ENCODE measurements around the gene MDM2.
"Not testable (repeated sequence)": the region's sequence is repeated elsewhere in the genome, so short reads cannot be mapped to it uniquely, and the experiment has no call there.

The MDM2 gene

DNA sequence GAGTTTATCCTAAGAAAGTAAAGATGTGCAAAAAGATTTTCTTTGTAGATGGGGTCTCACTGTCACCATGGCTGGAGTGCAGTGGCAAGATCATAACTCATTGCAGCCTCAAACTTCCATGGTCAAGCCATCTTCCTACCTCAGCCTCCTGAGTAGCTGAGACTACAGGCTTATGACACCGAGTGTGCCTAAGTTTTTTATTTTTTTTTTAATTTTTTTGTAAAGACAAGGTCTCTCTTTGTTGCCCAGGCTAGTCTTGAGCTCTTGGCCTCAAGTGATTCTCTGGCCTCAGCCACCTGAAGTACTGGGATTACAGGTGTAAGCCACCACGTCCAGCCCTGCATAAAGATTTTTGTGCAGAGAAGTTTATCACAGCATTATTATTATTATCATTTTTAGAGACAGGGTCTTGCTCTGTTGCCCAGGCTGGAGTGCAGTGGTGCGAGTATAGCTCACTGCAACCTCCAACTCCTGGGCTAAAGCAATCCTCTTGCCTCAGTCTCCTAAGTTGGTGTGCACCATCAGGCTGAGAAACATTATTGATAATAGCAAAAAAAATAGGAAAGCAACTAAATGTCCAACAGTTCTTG is 19.3 kb upstream of the MDM2 start:
- DNase-seq = no peak

DNA sequence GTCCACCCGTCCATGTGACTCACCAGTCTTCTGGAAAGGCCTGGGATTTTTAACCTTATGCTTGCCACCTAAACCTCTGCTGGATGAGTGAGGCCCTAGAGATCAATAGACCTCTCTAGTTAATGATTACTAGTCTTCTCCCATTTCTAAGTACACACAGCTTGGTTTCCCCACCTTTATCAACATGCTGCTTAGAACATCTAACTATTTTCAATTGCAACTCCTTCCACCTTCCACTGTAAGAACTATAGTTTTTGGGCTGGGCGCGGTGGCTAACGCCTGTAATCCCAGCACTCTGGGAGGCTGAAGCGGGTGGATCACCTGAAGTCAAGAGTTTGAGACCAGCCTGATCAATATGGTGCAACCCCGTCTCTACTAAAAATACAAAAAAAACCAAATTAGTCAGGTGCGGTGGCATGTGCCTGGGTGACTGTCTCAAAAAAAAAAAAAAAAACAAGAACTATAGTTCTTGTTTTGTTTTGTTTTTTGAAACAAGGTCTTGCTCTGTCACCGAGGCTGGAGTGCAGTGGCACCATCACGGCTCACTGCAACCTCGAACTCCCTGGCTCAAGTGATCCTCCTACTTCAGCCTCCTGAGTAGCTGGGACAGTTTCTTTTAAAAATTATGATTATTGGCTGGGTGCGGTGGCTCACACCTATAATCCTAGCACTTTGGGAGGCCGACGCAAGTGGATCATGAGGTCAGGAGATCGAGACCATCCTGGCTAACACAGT is 18.7 kb upstream of the MDM2 start:
- no peak for DNase-seq

DNA sequence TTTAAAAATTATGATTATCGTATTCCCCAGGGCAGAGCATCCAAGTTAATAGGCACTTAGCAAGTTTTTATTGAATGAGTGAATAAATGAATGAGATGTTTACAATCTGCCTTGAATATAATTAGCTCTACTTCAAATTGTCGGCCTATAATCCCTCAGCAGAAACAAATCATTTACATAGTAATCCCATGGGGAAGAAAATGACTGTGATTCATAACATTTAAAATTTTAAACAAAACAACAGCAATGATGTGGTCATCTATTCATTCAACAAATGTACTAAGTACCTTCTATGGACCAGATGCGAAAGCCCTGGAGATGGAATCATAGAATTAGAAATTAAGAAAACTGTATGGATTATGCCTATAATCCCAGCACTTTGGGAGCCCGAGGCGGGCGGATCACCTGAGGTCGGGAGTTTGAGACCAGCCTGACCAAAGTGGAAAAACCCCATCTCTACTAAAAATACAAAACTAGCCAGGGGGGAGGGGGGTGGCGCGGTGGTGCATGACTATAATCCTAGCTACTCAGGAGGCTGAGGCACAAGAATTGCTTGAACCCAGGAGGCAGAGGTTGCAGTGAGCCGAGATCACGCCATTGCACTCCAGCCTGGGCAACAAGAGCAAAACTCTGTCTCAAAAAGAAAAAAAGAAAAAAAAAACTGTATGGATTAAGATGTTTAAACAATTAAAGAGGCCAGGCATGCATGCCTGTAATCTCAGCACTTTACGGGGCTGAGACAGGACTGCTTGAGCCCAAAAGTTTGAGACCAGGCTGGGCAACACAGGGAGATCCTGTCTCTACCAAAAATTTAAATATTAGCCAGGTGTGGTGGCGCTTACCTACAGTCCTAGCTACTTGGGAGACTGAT is 17.7 kb upstream of the MDM2 start:
- DNase-seq = no peak

DNA sequence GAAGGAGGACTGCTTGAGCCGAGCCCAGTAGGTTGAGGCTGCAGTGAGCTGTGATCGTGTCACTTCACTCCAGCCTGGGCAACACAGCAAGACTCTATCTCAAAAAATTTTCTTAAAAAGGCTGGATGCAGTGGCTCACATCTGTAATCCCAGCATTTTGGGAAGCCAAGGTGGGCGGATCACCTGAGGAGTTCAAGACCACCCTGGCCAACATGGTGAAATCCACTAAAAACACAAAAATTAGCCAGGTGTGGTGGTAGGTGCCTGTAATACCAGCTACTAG is 17.1 kb upstream of the MDM2 start:
- DNase-seq = no peak

DNA sequence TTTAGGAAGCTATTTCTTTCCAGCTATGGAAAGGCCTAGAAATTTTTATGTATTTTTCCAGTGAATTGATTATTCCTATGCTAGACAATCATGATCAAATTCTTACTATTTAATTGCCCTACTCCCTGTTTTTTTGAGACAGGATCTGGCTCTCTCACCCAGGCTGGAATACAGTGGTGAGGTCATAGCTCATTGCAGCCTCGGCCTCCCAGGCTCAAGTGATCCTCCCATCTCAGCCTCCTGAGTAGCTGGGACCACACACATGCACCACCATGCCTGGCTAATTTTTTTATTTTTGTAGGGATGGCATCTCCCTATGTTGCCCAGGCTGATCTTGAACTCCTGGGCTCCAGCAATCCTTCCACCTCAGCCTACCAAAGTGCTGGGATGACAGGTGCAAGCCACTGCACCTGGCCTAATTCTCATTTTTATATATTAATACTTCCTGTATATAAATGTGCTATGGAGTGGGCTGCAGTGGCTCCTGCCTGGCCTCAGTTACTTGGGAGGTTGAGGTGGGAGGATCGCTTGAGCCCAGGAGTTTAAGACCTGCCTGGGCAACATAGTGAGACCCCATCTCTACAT is 16.0 kb upstream of the MDM2 start:
- DNase-seq = no peak

DNA sequence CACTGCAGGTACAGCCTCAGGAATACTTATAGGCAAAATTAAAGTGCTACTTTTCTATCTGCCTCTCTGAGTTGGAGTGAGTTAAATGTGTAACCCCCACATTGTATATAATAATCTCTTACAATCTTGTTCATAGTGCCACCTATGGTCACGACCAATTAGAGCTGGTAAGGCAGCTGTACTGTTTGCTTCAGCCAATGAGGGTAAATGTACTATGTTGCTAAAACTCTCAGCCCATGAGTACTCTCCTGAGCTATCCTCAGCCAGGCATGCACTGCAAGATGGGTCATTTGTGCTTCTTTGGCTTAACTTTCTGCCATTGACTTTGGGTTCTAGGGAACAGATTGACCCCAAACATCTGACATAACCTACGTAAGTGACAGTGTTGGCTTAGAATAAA is 15.0 kb upstream of the MDM2 start:
- DNase-seq = no peak

DNA sequence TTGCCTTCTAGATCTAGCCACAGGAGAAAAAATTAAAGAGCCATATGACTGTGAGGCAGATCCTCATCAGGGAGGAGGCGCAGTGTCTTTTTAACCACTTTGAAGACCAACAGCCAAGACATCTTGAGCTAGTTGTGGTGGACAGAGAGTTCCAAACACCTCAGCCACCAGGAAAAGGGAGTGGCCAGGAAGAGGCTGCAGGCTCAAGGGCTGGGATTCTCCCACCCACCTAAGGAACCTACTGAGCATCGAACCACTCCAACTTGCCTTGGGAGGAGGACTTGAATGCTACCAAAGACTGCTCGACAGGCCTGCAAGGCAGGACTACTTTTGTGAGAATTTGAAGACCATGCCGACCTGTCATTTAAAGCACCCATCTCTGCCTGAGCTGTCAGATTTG is 14.5 kb upstream of the MDM2 start:
- no peak for DNase-seq

DNA sequence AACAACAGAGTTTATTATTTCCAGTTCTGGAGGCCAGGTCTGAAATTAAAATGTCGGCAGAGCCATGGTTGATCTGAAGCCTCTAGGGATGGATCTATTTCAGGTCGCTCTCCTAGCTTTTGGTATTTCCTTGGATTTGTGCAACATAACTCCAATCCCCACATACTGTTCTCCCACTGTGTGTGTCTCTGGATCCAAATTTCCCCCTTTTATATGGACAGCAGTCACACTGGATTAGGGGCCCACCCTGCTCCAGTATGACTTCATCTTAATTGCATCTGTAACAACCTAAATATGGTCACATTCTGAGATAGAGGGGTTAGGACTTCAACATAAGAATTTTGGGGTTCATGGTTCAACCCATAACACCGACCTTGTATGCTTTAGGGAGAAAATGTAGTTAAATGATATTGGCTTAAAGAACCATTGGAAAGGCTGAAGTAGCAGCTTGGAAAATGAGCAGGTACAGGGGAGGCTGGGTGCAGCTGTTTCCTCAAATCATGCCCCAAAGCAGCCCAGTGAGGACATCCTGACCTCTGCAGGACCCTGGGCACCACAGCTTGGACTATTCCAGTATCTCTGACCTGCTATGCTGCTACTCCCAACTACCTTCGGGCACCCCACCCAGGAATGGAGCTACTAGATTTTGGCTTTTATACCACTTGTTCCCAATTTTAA is 13.9 kb upstream of the MDM2 start:
- DNase-seq = no peak

DNA sequence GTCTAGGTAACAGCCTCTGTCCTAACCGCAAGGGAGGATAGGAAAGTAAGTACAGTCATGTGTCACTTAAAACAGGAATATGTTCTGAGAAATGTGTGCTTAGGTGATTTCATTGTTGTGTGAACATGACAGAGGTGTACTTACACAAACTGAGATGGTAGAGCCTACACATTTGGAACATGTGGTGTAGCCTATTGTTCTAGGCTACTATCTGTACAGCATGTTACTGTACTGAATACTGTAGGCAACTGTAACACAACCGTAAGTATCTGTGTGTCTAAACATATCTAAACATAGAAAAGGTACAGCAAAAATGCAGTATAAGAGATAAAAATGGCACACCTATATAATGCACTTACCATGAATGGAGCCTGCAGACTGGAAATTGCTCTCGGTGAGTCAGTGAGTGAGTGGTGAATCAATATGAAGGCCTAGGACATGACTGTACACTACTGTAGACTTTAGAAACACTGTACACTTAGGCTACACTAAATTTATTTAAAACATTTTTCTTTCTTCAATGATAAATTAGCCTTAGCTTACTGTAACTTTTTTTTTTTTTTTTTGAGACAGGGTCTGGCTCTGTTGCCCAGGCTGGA is 13.2 kb upstream of the MDM2 start:
- DNase-seq = no peak

DNA sequence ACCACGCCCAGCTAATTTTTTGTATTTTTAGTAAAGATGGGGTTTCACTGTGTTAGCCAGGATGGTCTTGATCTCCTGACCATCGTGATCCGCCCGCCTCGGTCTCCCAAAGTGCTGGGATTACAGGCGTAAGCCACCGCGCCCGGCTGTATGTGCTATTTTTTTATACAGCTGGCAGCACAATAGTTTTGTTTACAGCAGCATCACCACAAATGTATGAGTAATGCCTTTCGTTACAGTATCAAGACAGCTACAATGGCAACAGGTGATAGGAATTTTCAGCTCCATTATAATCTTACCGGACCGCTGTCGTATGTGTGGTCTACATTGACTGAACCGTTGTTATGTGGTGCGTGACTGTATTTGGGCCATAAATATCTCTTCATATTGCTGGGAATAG is 11.6 kb upstream of the MDM2 start:
- DNase-seq = no peak

DNA sequence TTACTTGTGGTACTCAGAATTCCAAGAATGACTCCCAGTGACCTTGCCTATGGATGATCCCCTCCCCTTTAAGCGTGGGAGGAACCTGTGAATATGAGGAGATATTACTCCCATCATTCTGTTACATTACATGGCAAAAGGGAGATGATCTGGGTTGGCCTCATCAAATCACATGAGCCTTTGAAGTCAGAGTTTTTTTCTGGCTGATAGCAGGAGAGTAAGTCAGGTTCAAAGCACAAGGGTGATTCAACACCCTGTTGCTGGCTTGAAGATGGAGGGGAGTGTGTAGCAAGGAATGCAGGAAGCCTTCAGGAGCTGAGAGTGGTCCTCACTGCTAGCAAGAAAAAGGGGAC is 9.1 kb upstream of the MDM2 start:
- DNase-seq = no peak

DNA sequence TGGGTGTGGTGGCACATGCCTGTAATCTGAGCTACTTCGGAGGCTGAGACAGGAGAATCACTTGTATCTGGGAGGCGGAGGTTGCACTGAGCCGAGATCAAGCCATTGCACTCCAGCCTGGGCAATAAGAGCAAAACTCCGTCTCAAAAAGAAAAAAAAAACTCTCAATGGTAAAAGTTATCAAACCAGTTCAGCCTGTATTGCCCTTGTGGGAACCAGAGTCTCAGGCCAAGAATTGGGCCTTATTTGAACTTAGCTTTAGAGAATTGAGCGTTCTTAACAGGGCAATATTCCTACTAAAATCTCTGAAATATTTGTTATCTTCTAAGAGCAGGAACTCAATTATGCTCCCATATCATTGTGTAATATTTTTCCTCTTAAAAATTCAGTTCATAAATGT is 7.7 kb upstream of the MDM2 start:
- no peak for DNase-seq

DNA sequence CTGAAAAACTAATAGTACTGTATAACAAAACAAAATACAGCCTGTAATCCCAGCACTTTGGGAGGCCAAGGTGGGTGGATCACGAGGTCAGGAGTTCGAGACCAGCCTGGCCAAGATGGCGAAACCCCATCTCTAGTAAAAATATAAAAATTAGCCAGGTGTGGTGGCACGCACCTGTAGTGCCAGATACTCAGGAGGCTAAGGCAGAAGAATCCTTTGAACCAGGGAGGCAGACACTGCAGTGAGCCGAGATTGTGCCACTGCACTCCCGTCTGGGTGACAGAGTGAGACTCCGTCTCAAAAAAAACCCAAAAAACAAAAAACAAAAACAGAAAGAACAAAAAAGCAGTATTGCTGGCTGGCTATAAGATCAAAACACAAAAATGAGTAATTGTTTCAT is 6.9 kb upstream of the MDM2 start:
- DNase-seq = not testable (repeated sequence)

DNA sequence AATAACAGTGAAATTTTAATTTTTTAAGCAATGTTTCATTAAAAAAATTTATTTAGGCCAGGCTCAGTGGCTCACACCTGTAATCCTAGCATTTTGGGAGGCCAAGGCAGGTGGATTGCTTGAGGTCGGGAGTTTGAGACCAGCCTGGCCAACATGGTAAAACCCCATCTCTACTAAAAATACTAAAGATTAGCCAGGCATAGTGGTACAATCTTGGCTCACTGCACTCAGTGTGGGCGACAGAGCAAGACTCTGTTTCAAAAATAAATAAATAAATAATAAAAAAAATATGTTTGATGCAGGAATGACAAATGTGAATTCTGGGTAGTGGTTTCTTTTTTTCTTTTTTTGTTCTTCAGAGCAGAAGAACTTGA is 5.6 kb upstream of the MDM2 start:
- DNase-seq = not testable (repeated sequence)

DNA sequence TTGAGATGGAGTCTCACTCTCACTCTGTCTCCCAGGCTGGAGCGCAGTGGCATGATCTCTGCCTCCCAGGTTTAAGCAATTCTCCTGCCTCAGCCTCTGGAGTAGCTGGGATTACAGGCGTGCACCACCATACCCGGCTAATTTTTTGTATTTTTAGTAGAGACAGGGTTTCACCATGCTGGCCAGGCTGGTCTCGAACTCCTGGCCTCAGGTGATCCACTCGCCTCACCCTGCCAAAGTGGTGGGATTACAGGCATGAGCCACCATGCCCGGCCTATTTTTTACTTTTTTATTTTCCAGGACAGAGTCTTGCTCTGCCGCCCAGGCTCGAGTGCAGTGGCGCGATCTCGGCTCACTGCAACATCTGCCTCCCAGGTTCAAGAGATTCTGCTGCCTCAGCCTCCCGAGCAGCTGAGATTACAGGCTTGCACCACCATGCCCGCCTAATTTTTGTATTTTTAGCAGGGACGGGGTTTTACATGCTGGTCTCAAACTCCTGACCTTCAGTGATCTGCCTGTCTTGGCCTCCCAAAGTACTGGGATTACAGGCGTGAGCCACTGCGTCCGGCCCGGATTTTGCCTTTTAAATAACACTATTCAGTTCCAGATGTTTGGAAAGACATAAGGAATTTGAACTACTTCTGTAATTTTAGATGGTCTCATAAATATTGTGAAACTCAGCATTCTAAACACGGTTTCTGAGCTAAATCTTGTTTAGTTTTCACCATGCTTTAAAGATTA is 4.9 kb upstream of the MDM2 start:
- DNase-seq = not testable (repeated sequence)

DNA sequence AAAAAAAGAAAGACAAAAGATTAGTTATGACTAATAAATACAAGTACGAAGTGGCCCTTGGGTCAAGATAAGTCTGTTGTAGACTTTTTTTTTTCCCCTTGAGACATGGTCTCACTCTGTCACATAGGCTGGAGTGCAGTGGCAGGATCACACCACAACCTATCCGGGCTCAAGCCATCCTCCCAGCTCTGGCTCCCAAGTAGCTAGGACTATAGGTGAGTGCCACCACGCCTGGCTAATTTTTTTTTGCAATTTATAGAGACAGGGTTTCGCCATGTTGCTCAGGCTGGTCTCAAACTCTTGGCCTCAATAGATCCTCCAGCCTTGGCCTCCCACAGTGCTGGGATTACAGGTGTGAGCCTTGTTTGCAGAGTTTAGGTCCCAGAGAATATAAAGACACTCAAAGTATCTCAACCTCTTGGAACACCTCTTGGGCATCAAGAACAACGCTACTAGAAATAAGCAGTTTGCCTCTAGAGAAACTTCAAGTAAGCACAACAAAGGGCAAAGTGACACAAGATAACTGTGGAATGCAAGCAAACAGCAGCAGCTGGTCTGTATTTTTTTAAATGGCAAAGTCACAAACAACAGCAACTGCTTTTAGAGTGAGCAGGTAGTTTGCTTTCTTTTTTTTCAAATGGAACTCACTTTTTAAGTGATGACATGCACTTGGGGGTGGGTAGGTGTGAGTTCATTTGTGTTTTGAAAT is 3.9 kb upstream of the MDM2 start:
- DNase-seq = no peak

DNA sequence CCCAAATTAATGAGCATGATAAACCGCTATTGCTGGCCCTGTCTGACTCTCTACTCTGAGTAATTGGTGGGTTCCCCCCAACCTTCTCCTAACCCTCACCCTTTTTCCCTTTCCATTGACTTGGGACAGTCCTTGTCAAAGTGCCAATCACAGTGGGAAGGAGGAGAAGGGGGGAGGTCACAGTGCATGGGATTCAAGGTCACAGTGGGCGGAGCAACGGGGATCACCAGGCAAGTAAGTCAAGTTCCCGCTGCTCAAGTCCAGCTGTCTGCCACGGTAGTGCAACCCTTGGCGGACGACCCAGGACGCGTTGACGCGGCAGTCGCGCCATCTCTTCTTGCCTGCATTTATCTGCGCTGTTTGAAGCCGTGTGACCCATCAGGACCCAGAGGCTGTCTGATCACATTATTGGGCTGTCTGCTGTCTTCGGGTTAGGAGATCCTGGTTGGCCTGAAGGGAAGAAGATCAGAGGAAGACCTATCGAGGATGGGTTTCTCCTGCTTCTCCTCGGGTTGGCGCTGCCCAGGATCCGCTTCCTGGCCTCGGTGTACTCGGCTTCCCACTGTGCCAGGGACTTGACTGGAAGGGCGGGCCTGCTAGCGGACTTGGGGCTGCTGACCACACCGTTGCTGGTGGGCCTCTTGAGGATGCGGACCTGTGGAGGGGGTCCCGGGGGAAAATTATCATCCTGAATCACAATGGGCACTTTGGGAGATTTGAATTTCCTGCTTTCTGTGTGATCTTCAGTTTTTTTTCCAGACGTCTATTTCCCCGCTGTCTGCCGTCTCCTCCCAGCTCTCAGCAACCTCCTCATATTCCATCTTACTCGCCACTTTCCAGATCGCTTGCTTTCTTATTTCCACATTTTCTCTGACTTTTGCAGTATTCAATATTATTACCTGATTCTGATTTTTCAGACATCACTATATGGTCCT is 3.1 kb upstream of the MDM2 start:
- no peak for DNase-seq

DNA sequence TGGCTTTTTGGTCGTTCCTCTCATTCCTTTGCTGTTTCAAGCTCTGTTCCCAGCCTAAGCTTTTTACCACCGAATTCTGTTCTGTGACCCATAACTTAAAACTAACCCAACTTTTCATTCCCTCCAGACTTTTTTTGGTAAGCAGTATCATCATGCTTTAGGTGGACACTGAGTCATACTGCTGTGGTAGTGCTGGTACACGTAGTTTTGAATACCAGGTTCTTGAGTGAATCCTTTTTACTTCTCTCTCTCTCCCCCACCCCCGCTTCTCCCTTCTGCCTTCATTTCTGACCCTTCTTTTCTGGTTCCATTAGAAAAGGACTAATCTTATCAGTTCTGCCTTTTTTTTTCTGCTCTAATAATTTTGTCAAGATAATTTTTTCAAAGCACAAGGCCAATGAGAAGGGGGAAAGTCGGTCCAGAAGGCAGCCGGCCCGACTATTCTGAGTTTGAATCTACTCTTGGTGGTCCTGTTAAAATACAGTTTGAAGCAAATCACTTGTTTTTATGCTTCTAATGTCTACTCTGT is 2.3 kb upstream of the MDM2 start:
- no peak for DNase-seq

DNA sequence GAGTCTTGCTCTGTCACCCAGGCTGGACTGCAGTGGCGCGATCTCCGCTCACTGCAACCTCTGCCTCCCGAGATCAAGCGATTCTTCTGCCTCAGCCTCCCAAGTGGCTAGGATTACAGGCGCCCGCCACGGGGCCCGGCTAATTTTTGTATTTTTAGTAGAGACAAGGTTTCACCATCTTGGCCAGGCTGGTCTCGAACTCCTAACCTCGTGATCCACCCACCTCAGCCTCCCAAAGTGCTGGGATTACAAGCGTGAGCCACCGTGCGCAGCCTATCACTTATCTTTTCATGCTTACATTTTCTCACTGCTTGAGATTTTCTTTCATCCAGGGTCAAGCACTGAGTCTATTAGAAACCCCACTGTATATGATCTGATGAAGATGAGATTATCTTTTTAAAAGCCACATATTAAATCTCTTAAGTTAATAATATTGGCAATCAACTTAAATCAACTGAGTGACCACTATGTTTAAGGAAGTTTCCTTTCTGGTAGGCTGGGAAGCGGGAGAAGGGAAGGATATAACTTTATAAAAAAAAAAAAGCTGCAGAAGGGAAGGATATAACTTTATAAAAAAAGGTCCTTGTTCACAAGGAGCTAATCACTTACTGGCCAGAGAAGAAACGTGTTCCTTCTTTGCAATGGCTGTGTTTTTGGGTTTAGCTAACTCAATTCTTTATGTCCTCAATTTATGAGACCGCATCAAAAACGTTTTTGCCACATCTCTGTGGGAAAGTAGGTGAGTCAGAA is 1.3 kb upstream of the MDM2 start:
- peak; percentile 11 for DNase-seq

DNA sequence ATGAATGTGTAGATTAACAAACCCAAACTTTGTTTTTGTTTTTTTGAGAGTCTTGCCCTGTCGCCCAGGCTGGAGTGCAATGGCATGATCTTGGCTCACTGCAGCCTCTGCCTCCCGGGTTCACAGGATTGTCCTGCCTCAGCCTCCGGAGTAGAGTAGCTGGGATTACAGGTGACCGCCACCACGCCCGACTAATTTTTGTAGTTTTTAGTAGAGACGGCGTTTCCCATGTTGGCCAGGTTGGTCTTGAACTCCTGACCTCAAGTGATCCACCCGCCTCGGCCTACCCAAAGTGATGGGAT is 752 bp upstream of the MDM2 start:
- not testable (repeated sequence) for DNase-seq

Measured in eye (tissue), 1 donor.